ENCODE measurements around the gene RABEP1. TPM values are rescaled to one million over a fixed set of nuclear protein-coding genes. Genes with fewer than 3 reads are reported as not detected.

The RABEP1 gene
- total RNA-seq, 1 donor from 2014 or later, result 67.5 TPM

- intact Hi-C loops (cut with micrococcal nuclease), result no loop called here
Observed at GRCh38 chr17:5431949-5432556, 150.0 kb downstream of the RABEP1 start.

GRCh38 chr17:5434984-5435383, 152.9 kb downstream of the RABEP1 start:
- H3K4me3 Mint-ChIP-seq, result no peak overlapping the region
- ChIA-PET POLR2A (interaction anchor here (0.5 to 0.8 kb wide), 2 partner anchors 17 to 177 kb away, joined by 4 read pairs; no protein-coding TSS in a partner anchor), CTCF (no interaction called here)
- peaks cover 36% of the 10 kb centered on the region for H3K4me1 Mint-ChIP-seq
- no peak for TF ChIP-seq CTCF (IDR thresholded peaks at IDR 0.05)
- intact Hi-C loops (cut with micrococcal nuclease), result no loop called here
- no peak for ATAC-seq (ENCODE audit: low read depth)
- H3K9me3 Mint-ChIP-seq, result no peaks in the 10 kb centered on the region
- no peak for DNase-seq
- no peaks in the 10 kb centered on the region for H3K27me3 Mint-ChIP-seq
- no peak overlapping the region for H3K27ac Mint-ChIP-seq
- peaks cover 72% of the 10 kb centered on the region for H3K36me3 Mint-ChIP-seq (ENCODE audit: low read depth)

More at GRCh38 chr17:5431949-5432556, 150.0 kb downstream of the RABEP1 start:
- ChIA-PET CTCF (no interaction called here), POLR2A (no interaction called here)
- DNase-seq (no peak), ATAC-seq (ENCODE audit: low read depth) (no peak)
- TF ChIP-seq CTCF (IDR thresholded peaks at IDR 0.05), result no peak
- peaks cover 92% of the 10 kb centered on the region for H3K36me3 Mint-ChIP-seq (ENCODE audit: low read depth)
- no peaks in the 10 kb centered on the region for H3K27me3 Mint-ChIP-seq
- peaks cover 16% of the 10 kb centered on the region for H3K4me1 Mint-ChIP-seq
- no peaks in the 10 kb centered on the region for H3K9me3 Mint-ChIP-seq
- no peak overlapping the region for H3K4me3 Mint-ChIP-seq
- no peak overlapping the region for H3K27ac Mint-ChIP-seq

Other genes starting within 250 kb of the RABEP1 start
- 0.09 TPM in 1 of 2 replicates, not detected in the other for gene SLC52A1, start 246.9 kb upstream of the RABEP1 start, total RNA-seq
- gene ZFP3, start 203.8 kb upstream of the RABEP1 start, total RNA-seq, result 10.1 and 11.5 TPM in 2 replicates
- gene ZNF232, start 170.4 kb upstream of the RABEP1 start, total RNA-seq, result 12.6 and 14.8 TPM in 2 replicates
- gene USP6, start 166.3 kb upstream of the RABEP1 start, total RNA-seq, result 0.33 and 0.37 TPM in 2 replicates
- gene ZNF594, start 90.4 kb upstream of the RABEP1 start, total RNA-seq, result 20.4 and 26.8 TPM in 2 replicates
- gene SCIMP, start 47.4 kb upstream of the RABEP1 start, total RNA-seq, result 23.4 and 24.5 TPM in 2 replicates
- gene NUP88, start 137.4 kb downstream of the RABEP1 start, total RNA-seq, result 158 and 187 TPM in 2 replicates
- 70.4 and 87.7 TPM in 2 replicates for gene RPAIN, start 137.9 kb downstream of the RABEP1 start, total RNA-seq
- gene C1QBP, start 156.9 kb downstream of the RABEP1 start, total RNA-seq, result 160 and 177 TPM in 2 replicates
- 17.7 and 19.9 TPM in 2 replicates for gene DHX33, start 186.7 kb downstream of the RABEP1 start, total RNA-seq
- 63.2 and 76.8 TPM in 2 replicates for gene DERL2, start 203.9 kb downstream of the RABEP1 start, total RNA-seq
- 29.7 and 31.2 TPM in 2 replicates for gene MIS12, start 204.3 kb downstream of the RABEP1 start, total RNA-seq